ENCODE data around the gene R3HDM4.
A peak's percentile ranks its signal among the peaks of the same experiment; 100 is the strongest.

R3HDM4 gene

GRCh38 chr19:929891-930258, 16.9 kb upstream of the R3HDM4 start:
- no peak for DNase-seq (ENCODE audit: low spot score)

- no peak for DNase-seq (ENCODE audit: low spot score)
These were observed 16.3 kb upstream of the R3HDM4 start for GRCh38 chr19:929203-929890.

GRCh38 chr19:928471-929202, 15.6 kb upstream of the R3HDM4 start:
- no peak for DNase-seq (ENCODE audit: low spot score)

GRCh38 chr19:927780-928401, 14.9 kb upstream of the R3HDM4 start:
- no peak for DNase-seq (ENCODE audit: low spot score)

- DNase-seq (ENCODE audit: low spot score) = no peak
These were observed 14.3 kb upstream of the R3HDM4 start for GRCh38 chr19:927351-927779.

- DNase-seq (ENCODE audit: low spot score) = no peak
These were observed 13.8 kb upstream of the R3HDM4 start for GRCh38 chr19:926589-927350.

- no peak for DNase-seq (ENCODE audit: low spot score)
These were observed 13.2 kb upstream of the R3HDM4 start for GRCh38 chr19:926323-926588.

GRCh38 chr19:925526-926322, 12.7 kb upstream of the R3HDM4 start, which contains the start of gene ARID3A:
Gene ARID3A, plus strand, starts transcription at chr19:926035. Its CDS starts 3,494 bp downstream, at chr19:929529.
- peak; percentile 73 for DNase-seq (ENCODE audit: low spot score)

GRCh38 chr19:925087-925525, 12.1 kb upstream of the R3HDM4 start:
- DNase-seq (ENCODE audit: low spot score) = peak; percentile 77

- no peak for DNase-seq (ENCODE audit: low spot score)
These were observed 11.6 kb upstream of the R3HDM4 start for GRCh38 chr19:924553-925086.

GRCh38 chr19:920051-920864, 7.2 kb upstream of the R3HDM4 start:
- DNase-seq (ENCODE audit: low spot score) = peak; percentile 74

GRCh38 chr19:919199-920050, 6.4 kb upstream of the R3HDM4 start:
- peak; percentile 37 for DNase-seq (ENCODE audit: low spot score)

GRCh38 chr19:918481-919198, 5.6 kb upstream of the R3HDM4 start:
- DNase-seq (ENCODE audit: low spot score) = no peak

- no peak for DNase-seq (ENCODE audit: low spot score)
These were observed 5.1 kb upstream of the R3HDM4 start for GRCh38 chr19:918152-918437.

GRCh38 chr19:917323-918151, 4.5 kb upstream of the R3HDM4 start, which contains the start of gene KISS1R:
Gene KISS1R, plus strand, starts transcription at chr19:917333. Its CDS starts 170 bp downstream, at chr19:917503.
- DNase-seq (ENCODE audit: low spot score) = peak; percentile 55

GRCh38 chr19:916645-917322, 3.8 kb upstream of the R3HDM4 start:
- DNase-seq (ENCODE audit: low spot score) = no peak
